Lung microvascular endothelial cell (primary cell): ENCODE data around the gene PRSS53. TPM values are rescaled to one million over a fixed set of nuclear protein-coding genes. Genes with fewer than 3 reads are reported as not detected.
A peak's percentile ranks its signal among the peaks of the same experiment; 100 is the strongest.
"Not testable (repeated sequence)": the region's sequence is repeated elsewhere in the genome, so short reads cannot be mapped to it uniquely, and the experiment has no call there.

Source experiments
- DNase-seq, 2 donors: peaks; one replicate each; pipeline versions ENCODE4 v3.0.0 to v3.0.0-alpha.2; 2010; ENCODE audit warnings: low read depth in 2 of 2
- total RNA-seq: library from RNA; depleted of rRNA; stranded (reverse); fragments of >200 nt; gene quantifications from 2 replicates; pipeline ENCODE4 v1.2.1, GENCODE V29; 2014

PRSS53 gene
- total RNA-seq: 0.40 and 0.44 TPM in 2 replicates

- no peak for DNase-seq
Observed at GRCh38 chr16:31088459-31089183, at the start of gene PRSS53. Gene PRSS53, minus strand, starts transcription at chr16:31088943. Its CDS starts 134 bp downstream, at chr16:31088809.

DNA sequence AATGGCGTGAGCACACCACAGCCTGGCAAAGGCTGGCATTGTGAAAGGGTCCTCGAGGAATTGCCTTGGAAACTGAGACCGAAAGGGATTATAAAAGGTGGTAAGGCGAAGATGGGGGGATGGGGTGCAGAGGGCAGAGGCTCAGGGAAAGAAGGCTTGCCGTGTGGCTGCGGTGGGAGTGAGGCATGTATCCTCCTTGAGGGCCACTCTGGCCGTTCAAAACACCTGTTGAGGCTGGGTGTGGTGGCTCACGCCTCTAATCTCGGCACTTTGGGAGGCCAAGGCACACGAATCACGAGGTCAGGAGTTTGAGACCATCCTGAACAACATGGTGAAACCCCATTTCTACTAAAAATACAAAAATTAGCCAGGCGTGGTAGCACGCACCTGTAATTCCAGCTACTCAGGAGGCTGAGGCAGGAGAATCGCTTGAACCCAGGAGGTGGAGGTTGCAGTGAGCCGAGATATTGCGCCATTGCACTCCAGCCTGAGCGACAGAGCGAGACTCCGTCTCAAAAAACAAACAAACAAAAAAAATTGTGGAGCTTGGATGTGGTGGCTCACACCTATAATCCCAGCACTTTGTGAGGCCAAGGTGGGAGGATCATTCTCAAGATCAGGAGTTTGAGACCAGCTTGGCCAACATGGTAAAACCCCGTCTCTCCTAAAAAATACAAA, 48.2 kb upstream of the PRSS53 start:
- not testable (repeated sequence) for DNase-seq

- DNase-seq: no peak
Observed at GRCh38 chr16:31136287-31136662, 47.5 kb upstream of the PRSS53 start.

DNA sequence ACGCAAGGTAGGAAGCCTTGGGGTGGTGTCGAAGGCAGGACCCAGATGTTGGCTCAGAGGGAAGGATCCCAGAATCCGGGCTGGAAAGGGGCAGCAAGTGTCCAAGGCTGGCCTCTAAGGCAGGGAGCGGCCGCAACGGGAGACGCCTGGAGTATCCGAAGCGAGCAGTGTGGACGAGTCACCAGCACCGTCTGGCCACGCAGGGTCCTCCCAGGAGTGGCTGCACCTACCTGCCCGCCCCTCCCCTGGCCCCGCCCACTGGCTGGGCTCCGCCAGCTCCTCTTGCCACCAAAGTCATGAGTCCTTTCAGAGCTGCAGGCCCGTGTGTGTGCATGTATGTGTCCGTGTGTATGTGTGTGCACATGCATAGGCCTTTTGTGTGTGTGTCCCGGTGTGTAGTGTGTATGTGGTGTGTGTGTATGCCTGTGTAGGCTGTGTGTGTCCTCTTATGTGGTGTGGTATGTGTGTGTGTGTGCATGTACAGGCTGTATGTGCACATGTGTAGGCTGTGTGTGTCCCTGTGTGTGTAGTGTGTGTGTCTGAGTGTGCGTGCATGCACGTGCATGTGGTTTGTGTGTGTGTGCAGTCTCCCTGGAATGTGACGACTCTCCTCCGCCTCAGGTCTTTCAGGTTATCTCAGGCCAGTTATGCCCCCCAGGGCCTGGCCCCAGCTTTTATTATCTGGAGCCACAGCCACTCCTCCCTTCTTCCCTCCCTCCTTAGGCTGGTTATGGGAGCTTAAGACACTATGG, 47.0 kb upstream of the PRSS53 start, which contains the start of gene PRSS8:
Gene PRSS8 (minus strand): TSS at position 193 of the 752 bp plus-strand sequence. CDS start 229 bp downstream, outside the sequence.
- DNase-seq: no peak

GRCh38 chr16:31134625-31135534, 46.1 kb upstream of the PRSS53 start:
- DNase-seq: no peak

DNA sequence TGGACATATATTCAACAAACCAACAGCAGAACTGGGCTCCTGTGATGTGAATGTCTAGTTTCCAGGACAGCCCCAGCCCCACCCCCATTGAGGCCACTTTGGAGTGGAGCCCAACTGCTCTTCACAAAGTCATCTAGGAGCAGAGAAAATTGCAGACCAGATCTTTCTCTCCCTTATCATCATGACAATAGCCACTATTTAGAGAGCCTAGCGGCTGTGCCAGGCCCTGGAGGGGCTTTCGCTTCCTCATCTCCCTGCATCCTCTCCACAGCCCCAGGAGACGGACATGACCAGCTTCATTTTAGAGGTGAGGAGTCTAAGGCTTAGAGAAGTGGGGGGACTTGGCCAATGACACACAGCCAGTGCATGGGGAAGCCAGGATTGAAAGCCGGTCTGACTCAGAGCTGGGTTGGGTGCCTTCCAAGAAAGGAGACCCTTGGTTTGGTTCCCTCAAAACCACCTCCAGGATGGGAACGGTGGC, 45.4 kb upstream of the PRSS53 start:
- DNase-seq: no peak

- no peak for DNase-seq
Observed at GRCh38 chr16:31133046-31133501, 44.3 kb upstream of the PRSS53 start.

DNA sequence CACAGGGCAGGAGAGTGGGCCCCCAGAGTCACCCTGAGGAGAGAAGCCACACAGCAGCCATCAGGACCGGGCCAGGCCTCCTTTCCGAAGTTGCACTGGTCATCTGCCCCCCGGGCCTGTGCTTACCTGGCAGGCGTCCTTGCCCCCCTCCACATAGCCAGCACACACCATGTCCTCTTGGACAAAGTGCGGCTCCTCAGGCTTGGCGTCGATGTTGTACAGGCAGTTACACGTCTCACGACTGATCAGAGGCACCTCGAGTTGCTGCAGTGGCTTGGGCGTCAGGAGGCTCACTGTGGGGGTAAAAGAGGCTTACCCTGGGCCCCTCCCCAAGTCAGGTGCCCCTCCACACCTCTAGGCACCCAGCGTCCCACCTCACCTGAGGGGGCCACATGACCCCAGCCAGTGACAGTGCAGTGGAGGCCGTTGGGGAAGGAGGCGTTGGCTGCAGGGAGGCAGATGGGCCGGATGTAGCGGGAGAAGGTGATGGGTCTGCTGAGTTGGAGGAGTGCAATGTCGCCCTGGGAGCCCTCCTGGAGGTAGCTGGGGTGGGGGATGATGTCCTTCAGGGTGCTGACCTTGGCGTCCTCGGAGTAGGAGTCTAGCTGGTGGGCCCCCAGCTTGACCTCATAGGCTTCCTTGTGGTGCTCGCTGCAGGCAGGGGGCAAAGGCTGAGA, 43.7 kb upstream of the PRSS53 start:
- no peak for DNase-seq

GRCh38 chr16:31131841-31132271, 43.1 kb upstream of the PRSS53 start:
- no peak for DNase-seq

DNA sequence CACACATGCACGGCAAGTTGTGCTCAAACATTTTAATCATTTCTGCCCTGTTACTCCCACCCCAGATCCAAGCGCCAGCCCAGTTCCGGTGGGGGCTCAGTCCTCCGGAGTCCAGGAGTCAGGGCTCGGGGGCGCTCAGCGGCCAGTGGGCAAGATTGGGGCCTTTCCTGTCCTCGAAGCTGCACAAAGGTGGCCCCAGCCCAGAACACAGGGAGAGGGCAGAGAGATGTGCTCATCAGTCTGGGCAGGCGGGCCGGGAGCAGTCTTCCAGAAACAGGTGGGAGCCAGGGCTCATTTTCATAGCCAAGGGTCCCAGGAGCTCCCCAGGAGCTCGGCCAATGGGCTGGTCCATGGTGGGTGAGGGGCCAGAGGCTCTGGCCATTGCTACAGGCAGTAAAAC, 42.7 kb upstream of the PRSS53 start:
- no peak for DNase-seq

DNA sequence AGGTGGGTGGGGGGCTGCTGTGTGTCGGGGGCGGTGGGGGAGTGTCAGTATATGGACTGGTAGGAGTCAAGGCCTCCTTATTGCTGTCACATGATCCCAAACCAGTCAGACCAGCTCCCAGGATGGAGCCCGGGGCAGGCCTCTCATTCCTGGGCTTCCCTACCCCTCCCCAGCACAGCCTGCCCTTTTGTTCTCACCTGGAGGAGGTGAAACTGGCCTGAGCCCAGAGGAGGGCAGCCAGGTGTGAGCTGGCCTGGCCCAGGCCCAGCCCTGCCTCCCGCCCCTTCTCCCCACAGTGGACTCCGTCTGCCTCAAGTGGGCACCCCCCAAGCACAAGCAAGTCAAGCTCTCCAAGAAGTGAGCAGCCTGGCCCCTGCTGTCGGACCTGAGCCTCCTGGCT, 42.2 kb upstream of the PRSS53 start:
- no peak for DNase-seq

- DNase-seq: no peak
Observed at GRCh38 chr16:31130336-31130891, 41.7 kb upstream of the PRSS53 start.

DNA sequence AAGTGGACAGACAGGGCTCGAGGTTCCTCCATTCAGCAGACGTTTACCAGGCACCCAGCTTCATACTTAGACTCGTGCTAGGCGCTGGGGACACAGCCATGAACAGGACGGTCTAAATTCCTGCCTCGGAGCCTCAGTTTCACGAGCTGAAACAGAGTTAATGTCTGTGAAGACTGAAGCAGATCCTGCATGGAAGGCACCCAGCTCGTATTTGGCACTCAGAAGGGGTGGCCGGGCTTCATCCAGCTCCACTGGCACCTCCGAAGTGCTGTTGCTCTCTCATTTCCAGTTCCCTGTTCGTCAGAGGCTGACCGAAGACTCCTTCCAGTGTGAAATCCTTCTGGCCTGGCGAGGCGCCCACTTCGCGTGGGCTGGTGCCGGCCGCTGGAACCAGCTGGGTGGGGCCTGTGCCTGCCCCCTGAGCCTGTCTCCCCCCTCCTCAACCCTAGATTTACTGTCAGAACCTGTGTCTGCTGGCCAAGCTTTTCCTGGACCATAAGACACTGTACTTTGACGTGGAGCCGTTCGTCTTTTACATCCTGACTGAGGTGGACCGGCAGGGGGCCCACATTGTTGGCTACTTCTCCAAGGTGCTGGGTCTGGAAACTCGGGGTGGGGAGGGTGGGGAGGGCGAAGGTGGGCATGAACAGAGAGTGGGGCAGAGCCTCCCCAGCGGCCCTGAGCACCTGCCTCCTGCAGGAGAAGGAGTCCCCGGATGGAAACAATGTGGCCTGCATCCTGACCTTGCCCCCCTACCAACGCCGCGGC, 41.0 kb upstream of the PRSS53 start:
- DNase-seq: no peak

DNA sequence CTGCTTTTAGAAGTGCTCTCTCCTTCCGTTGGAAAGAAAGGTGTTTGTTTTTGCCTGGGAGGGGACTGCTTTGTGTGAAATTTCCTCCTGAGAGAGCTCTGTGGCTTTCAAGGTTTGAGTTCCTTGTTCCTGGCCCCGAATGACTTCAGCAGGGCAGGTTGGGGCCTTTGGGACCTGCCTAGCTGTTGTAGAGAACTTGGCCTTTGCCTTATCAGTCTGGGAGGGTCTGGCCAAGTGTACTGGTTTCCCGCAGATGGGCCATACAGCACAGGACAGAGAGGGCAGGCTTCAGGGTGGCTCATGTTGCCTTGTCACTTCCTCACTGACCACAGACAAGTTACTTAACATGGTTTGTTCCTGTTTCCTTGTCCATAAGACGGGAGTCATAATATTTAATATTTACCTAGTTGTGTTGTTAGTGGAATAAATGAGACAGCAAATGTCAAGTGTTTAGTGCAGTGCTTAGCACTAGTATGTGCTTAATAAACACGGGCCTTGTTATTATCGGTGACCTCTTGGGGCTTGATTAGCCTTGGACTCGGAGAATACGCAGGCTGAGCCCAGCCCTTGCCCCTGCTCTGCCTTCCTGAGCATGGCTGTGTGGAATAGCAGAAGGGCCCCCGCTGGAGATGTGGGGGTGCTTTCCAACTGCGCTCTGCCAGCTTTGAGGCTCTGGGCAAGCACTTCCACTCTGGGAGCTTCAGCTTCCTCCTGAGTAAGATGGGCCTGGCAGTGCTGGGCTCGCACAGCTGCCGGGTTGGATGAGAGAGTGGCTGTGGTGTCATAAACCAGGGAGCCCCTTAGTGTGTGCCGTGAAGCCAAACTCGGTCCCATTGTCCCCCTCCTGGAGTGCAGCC, 40.2 kb upstream of the PRSS53 start:
- DNase-seq: peak in 1 of 2 donors; percentile 41

DNA sequence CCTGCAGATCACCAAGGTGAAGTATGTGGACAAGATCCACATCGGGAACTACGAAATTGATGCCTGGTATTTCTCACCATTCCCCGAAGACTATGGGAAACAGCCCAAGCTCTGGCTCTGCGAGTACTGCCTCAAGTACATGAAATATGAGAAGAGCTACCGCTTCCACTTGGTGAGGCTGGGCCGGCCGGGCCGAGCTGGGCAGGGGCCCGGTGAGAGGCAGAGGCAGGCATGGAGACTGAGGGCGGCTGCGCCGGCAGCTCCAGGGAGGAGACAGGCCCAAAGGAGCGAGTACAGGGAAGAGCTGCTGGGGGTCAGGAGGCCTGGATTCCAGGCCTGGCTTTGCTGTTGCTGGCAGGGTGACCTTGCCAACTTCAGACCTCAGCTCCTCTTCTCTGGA, 38.4 kb upstream of the PRSS53 start:
- no peak for DNase-seq

DNA sequence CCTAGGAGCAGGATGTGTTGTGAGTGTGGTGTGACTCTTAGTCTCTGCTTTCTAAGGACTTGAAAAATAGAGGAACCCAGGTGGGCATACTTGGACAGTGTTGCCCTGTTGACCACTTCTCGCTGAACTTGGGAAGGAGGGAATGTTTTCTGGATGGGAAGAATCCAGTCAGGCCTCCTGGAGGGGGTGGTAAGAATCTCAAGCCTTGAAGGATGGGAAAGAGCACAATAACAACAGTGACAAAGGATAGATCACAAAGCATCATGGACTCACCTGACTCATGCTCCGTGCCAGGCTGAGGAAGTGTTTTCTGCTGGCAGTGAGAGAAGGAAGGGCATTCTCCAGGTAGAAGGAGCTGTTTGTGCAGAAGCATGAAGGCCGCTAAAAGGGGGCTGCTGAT, 37.1 kb upstream of the PRSS53 start:
- no peak for DNase-seq

DNA sequence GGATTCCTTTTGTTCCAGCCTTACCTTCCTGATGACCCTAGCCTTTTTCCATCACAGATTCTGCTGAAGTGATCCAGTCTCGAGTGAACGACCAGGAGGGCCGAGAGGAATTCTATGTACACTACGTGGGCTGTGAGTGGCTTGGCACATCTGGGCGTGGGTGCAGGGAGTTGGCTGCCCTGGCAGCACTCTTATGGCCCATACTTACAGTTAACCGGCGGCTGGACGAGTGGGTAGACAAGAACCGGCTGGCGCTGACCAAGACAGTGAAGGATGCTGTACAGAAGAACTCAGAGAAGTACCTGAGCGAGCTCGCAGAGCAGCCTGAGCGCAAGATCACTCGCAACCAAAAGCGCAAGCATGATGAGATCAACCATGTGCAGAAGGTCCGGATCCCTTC, 31.4 kb upstream of the PRSS53 start:
- DNase-seq: no peak
